Fibroblast of skin of left biceps (primary cell): Measurements from ENCODE around the gene TAF4.
"Not testable (repeated sequence)": the region's sequence is repeated elsewhere in the genome, so short reads cannot be mapped to it uniquely, and the experiment has no call there.

Experiments
- DNase-seq, 2 experiments: peaks; one replicate each; pipeline ENCODE4 v3.0.0-alpha.2; 2013; ENCODE audit warnings: low read depth in 2 of 2

The TAF4 gene

GRCh38 chr20:62080249-62080990, 14.7 kb upstream of the TAF4 start:
- DNase-seq, result no peak

DNA sequence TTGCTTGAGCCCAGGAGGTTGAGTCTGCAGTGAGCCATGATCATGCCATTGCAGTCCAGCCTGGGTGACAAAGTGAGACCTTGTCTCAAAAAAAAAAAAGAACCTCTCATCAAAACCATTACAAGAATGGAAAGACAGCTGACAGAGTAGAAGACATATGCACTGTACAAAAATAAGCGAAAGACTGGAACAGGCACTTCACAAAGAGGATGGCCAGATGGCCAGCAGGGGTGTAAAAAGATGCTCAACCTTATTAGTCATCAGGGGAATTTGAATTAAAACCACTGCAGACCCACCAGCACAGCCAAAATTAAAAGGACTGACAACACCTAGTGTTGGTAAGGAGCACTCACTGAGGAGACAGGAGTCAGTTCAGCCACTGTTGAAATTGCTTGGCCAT, 13.5 kb upstream of the TAF4 start:
- no peak for DNase-seq

DNA sequence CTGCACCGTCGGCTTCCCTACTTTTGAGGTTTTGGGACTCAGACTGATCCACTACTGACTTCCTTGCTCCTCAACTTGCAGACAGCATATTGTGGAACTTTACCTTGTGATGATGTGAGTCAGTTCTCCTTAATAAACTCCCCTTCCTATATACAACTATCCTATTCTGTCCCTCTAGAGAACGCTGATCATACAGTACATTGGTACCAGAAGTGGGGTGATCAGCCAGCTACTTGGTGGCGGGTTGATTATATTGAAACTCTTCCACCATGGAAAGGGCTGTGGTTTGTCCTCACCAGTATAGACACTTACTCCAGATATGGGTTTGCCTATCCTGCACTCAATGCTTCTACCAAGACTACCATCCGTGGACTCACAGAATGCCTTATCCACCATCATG, 7.6 kb upstream of the TAF4 start:
- no peak for DNase-seq

DNA sequence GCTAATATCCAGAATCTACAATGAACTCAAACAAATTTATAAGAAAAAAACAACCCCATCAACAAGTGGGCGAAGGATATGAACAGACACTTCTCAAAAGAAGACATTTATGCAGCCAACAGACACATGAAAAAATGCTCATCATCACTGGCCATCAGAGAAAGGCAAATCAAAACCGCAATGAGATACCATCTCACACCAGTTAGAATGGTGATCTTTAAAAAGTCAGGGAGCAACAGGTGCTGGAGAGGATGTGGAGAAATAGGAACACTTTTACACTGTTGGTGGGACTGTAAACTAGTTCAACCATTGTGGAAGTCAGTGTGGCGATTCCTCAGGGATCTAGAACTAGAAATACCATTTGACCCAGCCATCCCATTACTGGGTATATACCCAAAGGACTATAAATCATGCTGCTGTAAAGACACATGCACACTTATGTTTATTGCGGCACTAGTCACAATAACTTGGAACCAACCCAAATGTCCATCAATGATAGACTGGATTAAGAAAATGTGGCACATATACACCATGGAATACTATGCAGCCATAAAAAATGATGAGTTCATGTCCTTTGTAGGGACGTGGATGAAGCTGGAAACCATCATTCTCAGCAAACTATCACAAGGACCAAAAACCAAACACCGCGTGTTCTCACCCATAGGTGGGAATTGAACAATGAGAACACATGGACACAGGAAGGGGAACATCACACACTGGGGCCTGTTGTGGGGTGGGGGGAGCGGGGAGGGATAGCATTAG, 6.2 kb upstream of the TAF4 start:
- DNase-seq, result not testable (repeated sequence)

DNA sequence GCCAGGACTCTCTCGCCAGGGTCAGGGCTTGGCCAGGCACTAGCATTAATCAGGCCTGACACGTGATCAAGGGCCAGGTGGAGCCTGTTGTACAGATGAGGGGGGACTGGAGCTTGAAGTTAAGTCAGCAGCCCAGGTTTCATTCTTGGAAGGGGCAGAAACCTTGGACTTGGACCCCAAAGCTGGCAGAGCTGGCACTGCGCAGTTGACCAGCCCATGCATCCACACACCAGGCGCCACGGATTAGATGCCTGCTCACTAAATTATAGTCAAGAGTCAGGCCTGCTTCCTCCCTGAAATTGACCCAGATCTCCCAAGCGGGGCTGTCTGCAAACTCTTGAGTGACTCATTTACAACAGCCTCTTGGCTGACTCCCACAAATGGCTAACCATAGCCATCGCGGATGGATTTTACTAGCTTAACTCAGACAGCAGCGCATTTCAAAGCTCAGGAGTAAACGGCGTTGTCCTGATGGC, 4.1 kb upstream of the TAF4 start:
- no peak for DNase-seq

DNA sequence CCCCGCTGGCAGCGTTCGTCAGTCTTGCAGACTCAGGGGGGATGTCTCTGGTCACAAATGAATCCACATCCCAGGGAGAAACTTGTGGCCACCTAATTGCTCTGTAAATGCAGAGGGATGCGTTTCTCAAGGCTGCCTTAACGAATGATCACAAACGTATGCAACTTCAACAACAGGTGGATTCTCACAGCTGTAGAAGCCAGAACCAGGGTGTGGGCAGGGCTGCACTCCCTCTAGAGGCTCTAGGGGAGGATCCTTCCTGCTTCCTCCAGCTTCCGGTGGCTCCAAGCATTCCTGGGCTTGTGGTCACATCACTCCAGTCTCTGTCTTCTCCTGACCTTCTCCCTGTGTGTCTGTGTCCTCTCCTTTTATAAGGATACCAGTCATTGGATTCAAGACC, 3.3 kb upstream of the TAF4 start:
- no peak for DNase-seq

- no peak for DNase-seq
These were observed 2.0 kb upstream of the TAF4 start for GRCh38 chr20:62067547-62068260.

DNA sequence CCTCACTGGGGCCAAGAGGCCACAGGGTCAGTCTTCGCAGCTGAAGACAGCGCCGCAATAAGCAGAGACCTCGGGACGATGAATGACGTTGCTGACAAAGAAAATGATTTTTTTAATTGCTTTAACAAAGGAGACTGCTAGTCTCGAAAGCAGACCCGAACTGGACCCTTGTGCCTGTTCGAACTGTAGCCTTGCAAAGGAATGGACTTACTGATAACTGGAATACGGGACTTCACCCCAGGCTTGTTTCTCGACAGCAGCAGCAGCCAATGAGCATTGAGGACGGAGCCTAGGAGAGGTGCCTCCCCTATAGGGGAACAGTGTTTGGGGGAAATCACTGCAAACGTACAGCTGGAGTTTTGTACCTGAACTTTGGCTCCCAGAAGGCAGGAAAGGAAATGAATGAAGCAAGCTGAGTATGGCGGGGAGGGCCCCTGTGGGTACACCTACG, 1.3 kb upstream of the TAF4 start:
- DNase-seq, result no peak

DNA sequence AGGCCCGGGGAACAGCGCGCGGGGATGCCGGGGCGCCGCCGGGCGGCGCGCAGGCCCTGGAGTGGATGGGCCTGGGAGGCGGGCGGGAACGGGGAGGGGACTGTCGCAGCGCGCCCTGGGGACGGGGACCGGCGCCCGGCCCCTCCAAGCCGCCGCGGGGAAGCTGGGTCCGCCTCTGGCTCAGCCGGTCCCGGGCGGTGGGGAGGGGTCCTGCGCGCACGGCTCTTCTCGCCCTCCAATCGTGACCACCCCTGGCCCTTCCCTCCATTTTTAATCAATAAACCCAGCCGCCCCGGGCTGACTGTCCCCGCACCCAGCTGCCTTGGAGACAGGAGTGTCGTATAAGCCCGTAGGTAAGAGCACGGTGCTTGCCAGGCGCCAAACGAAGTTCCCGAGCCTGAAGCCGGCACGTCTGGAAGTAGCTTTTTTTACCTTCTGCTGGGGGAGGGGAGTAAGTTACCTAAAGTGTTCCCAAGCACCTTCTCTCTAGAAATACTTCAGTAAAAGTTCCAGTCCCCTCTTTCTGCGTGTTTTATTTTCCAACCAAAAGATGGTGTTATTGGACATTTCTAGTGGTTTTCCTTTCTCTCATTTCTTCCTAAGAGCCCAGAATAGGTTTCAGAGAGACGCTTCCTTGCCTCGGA, 780 bp upstream of the TAF4 start:
- DNase-seq, result no peak

GRCh38 chr20:62064770-62065673, 659 bp downstream of the TAF4 start:
- no peak for DNase-seq

DNA sequence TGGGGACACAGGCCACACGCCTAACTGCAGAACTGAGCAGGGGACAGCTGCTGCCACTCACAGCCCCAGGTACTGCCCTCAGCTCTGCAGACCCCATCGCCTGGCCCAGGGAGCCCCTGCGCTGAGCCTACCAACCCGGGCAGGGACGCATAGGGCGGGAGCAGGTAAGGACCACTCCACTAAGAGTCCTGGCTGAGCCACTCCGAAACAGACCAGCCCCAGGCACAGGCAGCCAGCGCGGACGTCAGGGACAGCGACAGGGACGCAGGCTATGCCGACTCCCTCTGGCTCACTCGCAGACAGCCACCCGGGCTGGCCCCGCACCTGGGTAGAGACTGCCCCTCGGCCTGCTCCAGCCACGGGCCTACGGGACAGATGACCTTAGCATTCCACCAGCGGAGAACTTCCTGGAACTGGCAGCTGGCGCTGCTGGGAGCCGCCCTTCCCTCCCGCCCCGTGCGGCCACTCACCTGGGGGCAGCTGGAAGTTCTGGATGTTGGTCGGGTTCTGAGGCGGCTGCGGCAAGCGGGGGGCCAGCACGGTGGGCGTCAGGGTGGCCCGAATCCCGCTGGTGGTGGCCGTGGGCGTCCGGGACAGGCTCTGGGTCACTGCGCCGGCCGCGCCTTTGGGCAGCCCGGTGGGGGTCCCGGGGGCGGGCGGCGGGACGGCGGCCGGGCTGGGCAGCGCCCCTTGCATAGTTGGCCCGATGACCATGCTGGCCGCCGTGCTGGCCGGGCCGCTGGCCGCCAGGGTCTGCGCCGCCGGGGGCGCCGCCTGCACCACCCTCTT, 1.5 kb downstream of the TAF4 start:
- DNase-seq, result no peak

DNA sequence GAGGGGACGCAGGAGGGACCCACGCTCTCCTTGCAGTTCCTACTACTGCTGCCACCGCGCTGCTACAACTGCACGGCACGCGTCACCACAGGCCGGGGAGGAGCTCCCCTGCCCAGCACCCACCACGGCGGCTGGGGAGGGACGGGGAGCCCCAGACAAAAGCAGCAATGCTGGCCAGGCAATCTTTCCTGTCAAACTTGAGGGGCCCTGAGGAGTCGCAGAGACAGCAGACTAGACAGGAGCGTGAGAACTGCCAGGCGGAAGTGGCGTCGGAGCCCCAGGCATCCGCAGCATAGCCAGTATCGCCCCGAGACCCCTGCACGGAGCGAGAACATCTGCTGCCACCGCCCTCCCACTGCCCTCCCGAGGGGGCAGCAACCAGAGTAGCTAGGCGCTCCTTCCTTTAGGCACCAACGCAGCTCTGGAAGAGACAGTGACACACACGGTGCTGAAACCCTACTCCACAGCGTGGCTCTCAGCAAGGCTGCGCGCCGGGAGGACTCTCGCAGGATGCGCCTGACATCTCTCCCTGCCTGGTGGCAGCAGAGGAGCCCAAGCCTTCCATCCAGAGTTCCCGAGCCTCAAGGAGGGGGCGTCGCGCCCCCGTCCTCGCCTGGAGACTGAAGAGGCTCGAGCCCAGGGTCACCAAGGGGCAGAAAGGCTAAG, 2.2 kb downstream of the TAF4 start:
- no peak for DNase-seq

DNA sequence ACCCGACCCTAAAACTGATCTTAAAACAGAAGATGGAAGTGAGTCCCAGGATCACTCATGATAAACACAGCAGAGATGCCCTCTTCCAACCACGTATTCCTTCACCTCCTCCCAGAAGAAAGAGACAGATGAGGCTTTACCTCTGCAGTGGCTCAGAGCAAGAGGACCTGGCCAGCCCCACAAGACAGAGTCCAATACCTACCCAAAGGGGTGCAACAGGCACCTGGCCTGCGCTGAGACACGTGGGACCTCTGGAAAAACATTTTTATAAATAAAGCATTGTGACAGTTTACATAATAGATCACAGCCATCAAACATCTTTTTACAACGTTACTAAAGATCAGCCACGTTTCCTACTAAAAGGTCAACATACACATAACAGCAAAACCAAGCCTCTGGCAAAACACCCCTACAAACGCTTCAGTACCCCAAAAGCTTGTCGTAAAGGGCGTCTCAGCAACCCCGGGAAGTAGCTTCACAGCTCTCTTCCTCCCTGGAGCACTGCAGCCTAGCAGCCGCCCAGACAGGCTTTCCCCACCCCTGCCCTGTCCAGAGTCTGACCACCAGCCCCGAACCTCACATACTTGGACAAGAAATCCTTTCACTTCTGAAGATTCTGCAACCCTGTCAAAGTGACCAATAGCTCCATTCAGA, 2.9 kb downstream of the TAF4 start:
- DNase-seq, result no peak

GRCh38 chr20:62061851-62062423, 3.7 kb downstream of the TAF4 start:
- no peak for DNase-seq

DNA sequence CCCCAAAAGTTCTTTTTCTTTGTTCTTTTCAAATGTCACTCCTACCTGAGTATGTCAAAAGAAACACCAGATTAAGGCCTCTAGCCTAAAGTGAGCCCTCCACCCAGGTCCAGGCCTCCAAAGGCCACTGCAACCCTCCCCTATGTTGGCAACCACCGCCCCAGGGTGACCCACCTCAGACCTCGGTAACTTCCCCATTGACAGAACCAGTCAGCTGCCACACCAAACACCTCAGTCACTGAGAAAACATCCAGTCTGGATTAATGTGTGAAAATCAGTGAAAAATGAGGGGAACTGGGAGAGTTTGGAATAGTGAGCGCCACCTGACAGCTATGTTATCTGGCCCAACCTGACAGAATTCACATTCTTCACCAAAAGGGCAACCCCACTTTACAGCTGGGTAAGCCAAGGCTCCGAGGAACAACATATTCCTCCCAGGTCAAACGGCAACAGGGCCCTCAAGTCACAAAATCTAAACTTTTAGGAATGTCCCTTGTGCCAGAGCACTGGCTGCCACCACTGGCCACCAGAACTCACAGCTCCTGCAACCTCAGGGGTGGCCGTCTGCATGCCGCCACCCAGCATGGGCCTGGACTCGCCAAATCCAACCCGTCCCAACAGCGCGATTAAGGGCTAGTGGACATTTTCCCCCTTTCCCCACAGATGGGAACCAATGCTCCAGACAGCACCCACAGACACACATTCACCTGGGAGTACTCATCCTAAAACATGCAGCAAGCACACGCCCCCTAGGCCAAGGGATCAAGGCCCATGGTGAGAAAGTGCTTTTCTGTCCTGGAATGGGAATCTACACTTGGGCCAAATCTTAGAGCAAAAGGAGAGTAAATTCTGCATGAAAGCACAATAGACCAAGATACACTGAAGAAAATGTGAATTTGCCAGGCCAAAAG, 4.8 kb downstream of the TAF4 start:
- DNase-seq, result no peak

- DNase-seq, result no peak
These were observed 5.6 kb downstream of the TAF4 start for GRCh38 chr20:62059920-62060630.

- no peak for DNase-seq
These were observed 6.3 kb downstream of the TAF4 start for GRCh38 chr20:62059401-62059800.
